SK-N-SH (cell line): ENCODE results near the gene TOM1L2. TPM values are rescaled to one million over a fixed set of nuclear protein-coding genes. Genes with fewer than 3 reads are reported as not detected.
A peak's percentile ranks its signal among the peaks of the same experiment; 100 is the strongest.

ENCODE experiments used
- CTCF ChIA-PET: fragments of 300-600, 350-600 bp; formaldehyde crosslinking; extraction: SDS; loops from one replicate; lab custom pipeline; 2021; lab: Yijun Ruan, JAX
- POLR2A ChIA-PET: fragments of 350-600 bp; sonication (Branson Sonifier 250); formaldehyde crosslinking; extraction: SDS; loops from one replicate; lab custom pipeline; 2020; ENCODE audit warnings: antibody characterized with exemption, inconsistent platforms; lab: Yijun Ruan, JAX
- DNase-seq: peaks from one replicate; pipeline ENCODE4 v3.0.0; 2012
- H2AFZ ChIP-seq: fragments of 200-600 bp; sonication (generic); 2 replicates; pipeline ENCODE4 v1.8.1; 2016; ENCODE audit warnings: antibody characterized with exemption, mild to moderate bottlenecking, low read depth
- H3F3A ChIP-seq: fragments of 200-600 bp; sonication (generic); replicated peaks from 2 replicates; pipeline ENCODE3; 2016; ENCODE audit warnings: antibody characterized with exemption, mild to moderate bottlenecking; ENCODE audit not compliant: insufficient read depth
- H3K27ac ChIP-seq, 2 experiments: fragments of 200-500 bp in 1 of 2; fragments of 200-600 bp in 1 of 2; sonication (Bioruptor generic) in 1 of 2; sonication (generic), shearing (Covaris generic) in 1 of 2; 2 replicates each; pipeline versions ENCODE4 v1.5.1 to v1.6.1; 2014 to 2016; ENCODE audit warnings: low read depth in 2 of 2, inconsistent platforms in 1 of 2, low read length in 1 of 2, mild to moderate bottlenecking in 1 of 2, mixed read lengths in 1 of 2
- H3K27me3 ChIP-seq: fragments of 200-600 bp; sonication (generic), shearing (Covaris generic); 2 replicates; pipeline ENCODE4 v1.6.1; 2016; ENCODE audit warnings: mixed run types; ENCODE audit not compliant: insufficient read depth
- H3K36me3 ChIP-seq, 2 experiments: fragments of 200-500 bp in 1 of 2; fragments of 200-600 bp in 1 of 2; sonication (Bioruptor generic) in 1 of 2; sonication (generic) in 1 of 2; replicated peaks in 1 of 2; 2 replicates each; pipeline versions ENCODE3 to v1.5.1; 2014 to 2016; ENCODE audit warnings: low read length in 1 of 2, mild to moderate bottlenecking in 1 of 2; ENCODE audit not compliant: insufficient read depth in 2 of 2, control insufficient read depth in 1 of 2
- H3K4me1 ChIP-seq, 2 experiments: fragments of 200-500 bp in 1 of 2; fragments of 200-600 bp in 1 of 2; sonication (Bioruptor generic) in 1 of 2; sonication (generic), shearing (Covaris generic) in 1 of 2; 2 replicates each; pipeline versions ENCODE4 v1.5.1 to v1.6.1; 2014 to 2016; ENCODE audit warnings: low read depth in 1 of 2, low read length in 1 of 2, mixed run types in 1 of 2; ENCODE audit not compliant: insufficient read depth in 2 of 2, control insufficient read depth in 1 of 2
- H3K4me2 ChIP-seq: fragments of 200-600 bp; sonication (generic), shearing (Covaris generic); 2 replicates; pipeline ENCODE4 v1.6.1; 2017; ENCODE audit warnings: mixed run types
- H3K4me3 ChIP-seq, 2 experiments: fragments of 200-500 bp in 1 of 2; fragments of 200-600 bp in 1 of 2; sonication (Bioruptor generic) in 1 of 2; sonication (generic), shearing (Covaris generic) in 1 of 2; 2 replicates each; pipeline versions ENCODE4 v1.5.1 to v1.8.1; 2014 to 2016; ENCODE audit warnings: low read depth in 2 of 2, inconsistent platforms in 1 of 2, low read length in 1 of 2, mild to moderate bottlenecking in 1 of 2, mixed read lengths in 1 of 2, moderate library complexity in 1 of 2
- H3K79me2 ChIP-seq: fragments of 200-600 bp; sonication (generic); 2 replicates; pipeline ENCODE4 v1.8.1; 2017; ENCODE audit warnings: mild to moderate bottlenecking; ENCODE audit not compliant: insufficient read depth
- H3K9ac ChIP-seq: fragments of 200-600 bp; sonication (generic); 2 replicates; pipeline ENCODE4 v1.6.1; 2017; ENCODE audit warnings: mixed run types
- H3K9me2 ChIP-seq: fragments of 200-600 bp; sonication (generic); 2 replicates; pipeline ENCODE4 v1.6.1; 2017; ENCODE audit warnings: mixed run types
- H3K9me3 ChIP-seq: fragments of 200-600 bp; sonication (generic); 2 replicates; pipeline ENCODE4 v1.6.1; 2017; ENCODE audit warnings: mixed run types, mild to moderate bottlenecking, moderate library complexity
- H4K20me1 ChIP-seq: fragments of 200-600 bp; sonication (generic); 2 replicates; pipeline ENCODE4 v1.6.1; 2017; ENCODE audit warnings: mild to moderate bottlenecking, mixed run types; ENCODE audit not compliant: insufficient read depth
- ELF1 ChIP-seq: IDR thresholded peaks from 2 replicates; pipeline ENCODE4 v1.4.0; 2012
- EP300 ChIP-seq, 2 experiments: IDR thresholded peaks; 2 replicates each; pipeline versions ENCODE4 v1.4.0 to v1.6.1; 2012; ENCODE audit warnings: borderline replicate concordance in 1 of 2, low read depth in 1 of 2, low read length in 1 of 2
- EZH2phosphoT487 ChIP-seq: fragments of 200-600 bp; sonication (generic); IDR thresholded peaks from 2 replicates; pipeline ENCODE4 v1.6.1; 2017; ENCODE audit warnings: low read depth, mixed run types, mild to moderate bottlenecking, antibody characterized with exemption, moderate library complexity, borderline replicate concordance
- MAX ChIP-seq: IDR thresholded peaks from 2 replicates; pipeline ENCODE4 v1.4.0; 2012; ENCODE audit warnings: low read depth
- NFIC ChIP-seq: IDR thresholded peaks from 2 replicates; pipeline ENCODE4 v1.4.0; 2012; ENCODE audit warnings: borderline replicate concordance
- PBX3 ChIP-seq: IDR thresholded peaks from 2 replicates; pipeline ENCODE4; 2012
- RCOR1 ChIP-seq: fragments of 150-350 bp; IDR thresholded peaks from 2 replicates; pipeline ENCODE4 v1.6.1; 2017; ENCODE audit warnings: antibody characterized with exemption, low read length
- RFX5 ChIP-seq: IDR thresholded peaks from 2 replicates; pipeline ENCODE4 v1.6.1; 2012; ENCODE audit warnings: mild to moderate bottlenecking, improper control_type of control experiment, low read length
- SIN3A ChIP-seq: IDR thresholded peaks from 2 replicates; pipeline ENCODE4 v1.6.1; 2012; ENCODE audit warnings: low read depth, mild to moderate bottlenecking, low read length, moderate library complexity, borderline replicate concordance
- SMC3 ChIP-seq: IDR thresholded peaks from 2 replicates; pipeline ENCODE4 v1.6.1; 2012; ENCODE audit warnings: low read depth, low read length, improper control_type of control experiment
- WGBS: methylation state at CpG from one replicate; pipeline ENCODE4 v1.1.6; 2017; ENCODE audit warnings: low lambda C conversion rate; 5-methylcytosine and 5-hydroxymethylcytosine counted together
- polyA plus RNA-seq, 3 experiments: library from polyadenylated mRNA; depleted of rRNA; stranded (reverse); fragments of >200 nt; gene quantifications; 2 replicates each; pipeline ENCODE4 v1.2.3, GENCODE V29; 2012

The TOM1L2 gene
- polyA plus RNA-seq, 1 of the 3 experiments (the other 2 are of a cell fraction) = 85.4 TPM

DNA sequence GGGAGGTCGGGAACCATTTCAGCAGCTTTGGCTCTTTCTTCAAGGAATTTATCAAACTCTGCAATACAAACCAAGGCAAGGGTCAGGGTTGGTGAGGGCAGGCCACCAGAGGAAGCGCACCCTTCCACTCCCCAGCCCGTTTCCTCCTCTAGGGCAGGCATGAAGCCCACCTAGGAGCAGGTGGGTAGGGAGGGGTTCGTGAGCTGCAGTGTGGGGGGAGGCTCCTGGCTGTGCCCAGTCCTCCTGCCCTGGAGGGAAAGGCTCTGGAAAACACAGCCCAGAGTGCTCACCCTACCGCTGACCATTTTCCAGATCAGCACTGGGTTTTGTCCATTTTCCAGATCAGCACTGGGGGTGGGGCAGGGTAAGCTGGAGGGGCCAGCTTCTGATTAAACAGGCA is 124.5 kb downstream of the TOM1L2 start:
- Histone ChIP-seq H4K20me1 (no peaks in the 10 kb centered on the region), H2AFZ (no peak overlapping the region), H3K4me3 (no peak overlapping the region), H3F3A (no peaks in the 10 kb centered on the region), H3K79me2 (no peaks in the 10 kb centered on the region), H3K27me3 (no peaks in the 10 kb centered on the region), H3K9me2 (no peaks in the 10 kb centered on the region), H3K4me1 (peaks cover 19 to 92% of the 10 kb centered on the region in 2 experiments; a peak in 3 of 4 replicates), H3K9me3 (no peaks in the 10 kb centered on the region), H3K27ac (no peak overlapping the region; a peak in 1 of 4 replicates), H3K36me3 (peaks cover 0 to 47% of the 10 kb centered on the region in 2 experiments), H3K9ac (no peak overlapping the region), H3K4me2 (no peak overlapping the region)
- CTCF ChIA-PET = interaction anchor here (0.5 to 8.1 kb wide), 7 partner anchors 10 to 37 kb away, joined by 3 to 48 read pairs (median 3); partner anchors contain the start of gene SREBF1
- TF ChIP-seq EZH2phosphoT487 = no peak
- no peak for TF ChIP-seq SMC3
- POLR2A ChIA-PET = interaction anchor here (1.3 to 4.1 kb wide), 2 partner anchors 11 to 29 kb away, joined by 3 to 34 read pairs; partner anchors contain the start of gene SREBF1
- 89% methylated on average over 4 of the region's 5 CpGs for WGBS
- DNase-seq = no peak

DNA sequence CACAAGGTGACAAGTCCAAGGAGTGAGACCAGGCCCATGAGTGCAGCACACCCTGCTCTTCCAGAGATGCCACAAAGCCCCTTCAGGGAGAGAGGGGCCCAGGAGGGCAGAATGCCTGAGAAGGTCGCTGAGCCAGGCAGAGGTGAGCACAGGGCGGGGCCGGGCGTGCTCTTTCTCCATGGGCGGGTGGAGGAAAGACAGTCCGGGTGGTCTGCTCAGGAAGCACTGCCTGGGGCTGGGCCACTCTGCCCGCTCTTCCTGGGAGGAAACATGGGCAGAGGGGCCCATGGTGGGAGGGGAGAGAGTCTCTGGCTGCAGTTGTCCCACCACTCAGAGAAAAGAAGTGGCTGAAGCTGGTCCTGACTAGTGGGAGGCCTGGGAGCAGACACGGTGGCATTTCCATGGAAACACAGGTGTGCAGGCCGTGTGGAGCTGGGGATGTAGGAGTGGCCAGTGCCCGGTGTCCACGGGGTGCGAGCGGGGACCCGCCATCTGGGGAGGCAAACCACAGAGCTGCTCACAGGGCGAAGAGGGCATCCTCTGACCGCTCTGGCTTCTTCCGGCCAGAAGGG is 125.0 kb downstream of the TOM1L2 start:
- H3K27ac ChIP-seq = peak overlapping the region in 1 of 2 experiments; percentile 76; a peak in 2 of 4 replicates
- peaks cover 19 to 94% of the 10 kb centered on the region in 2 experiments; a peak in 3 of 4 replicates for H3K4me1 ChIP-seq
- H3K79me2 ChIP-seq = no peaks in the 10 kb centered on the region
- no peaks in the 10 kb centered on the region for H3K9me3 ChIP-seq
- H3K27me3 ChIP-seq = no peaks in the 10 kb centered on the region
- no peak for TF ChIP-seq RFX5
- no peak for TF ChIP-seq ELF1
- TF ChIP-seq, all 33 proteins: peak for 0
- Histone ChIP-seq H3F3A (no peaks in the 10 kb centered on the region), H3K4me3 (no peak overlapping the region), H3K4me2 (no peak overlapping the region), H3K9ac (no peak overlapping the region), H3K9me2 (no peaks in the 10 kb centered on the region), H3K36me3 (peaks cover 0 to 45% of the 10 kb centered on the region in 2 experiments), H4K20me1 (no peaks in the 10 kb centered on the region), H2AFZ (no peak overlapping the region)
- ChIA-PET CTCF (interaction anchor here (0.5 to 8.1 kb wide), 9 partner anchors 8 to 72 kb away, joined by 3 to 48 read pairs (median 6); no protein-coding TSS in a partner anchor), POLR2A (interaction anchor here (1.3 to 4.1 kb wide), 2 partner anchors 10 to 28 kb away, joined by 3 to 34 read pairs; partner anchors contain the start of gene SREBF1)
- WGBS = 82% methylated on average over 14 of the region's 17 CpGs
- DNase-seq = no peak

- Histone ChIP-seq H4K20me1 (no peaks in the 10 kb centered on the region), H3K9ac (no peak overlapping the region), H3K4me1 (peaks cover 19 to 95% of the 10 kb centered on the region in 2 experiments; a peak in 3 of 4 replicates), H3K4me2 (no peak overlapping the region), H3K27ac (peak overlapping the region in 1 of 2 experiments; percentile 76; a peak in 1 of 4 replicates), H3K4me3 (no peak overlapping the region), H3K79me2 (no peaks in the 10 kb centered on the region), H3K36me3 (peaks cover 0 to 42% of the 10 kb centered on the region in 2 experiments), H3F3A (no peaks in the 10 kb centered on the region), H3K27me3 (no peaks in the 10 kb centered on the region), H3K9me2 (no peaks in the 10 kb centered on the region), H3K9me3 (no peaks in the 10 kb centered on the region), H2AFZ (no peak overlapping the region)
- 81% methylated on average over 7 of the region's 8 CpGs for WGBS
- ChIA-PET CTCF (interaction anchor here (1.1 to 8.1 kb wide), 7 partner anchors 9 to 72 kb away, joined by 3 to 48 read pairs (median 6); no protein-coding TSS in a partner anchor), POLR2A (interaction anchor here (4.1 kb wide), 1 partner anchor 10 kb away, joined by 34 read pairs; the partner anchor contains the start of gene SREBF1)
- peak; percentile 63 for DNase-seq
- TF ChIP-seq SIN3A (no peak), EP300 (IDR thresholded peaks at IDR 0.05; ENCODE audit: borderline replicate concordance in 1 of 2, low read depth in 1 of 2, low read length in 1 of 2) (peak in 1 of 2 experiments; percentile 61; a peak in 1 of 4 replicates), SMC3 (no peak), RCOR1 (peak; percentile 79), NFIC (no peak), PBX3 (no peak), MAX (no peak)
Measured at GRCh38 chr17:17846645-17847044, 125.6 kb downstream of the TOM1L2 start.
